Globus pallidus (tissue), 1 donor: ENCODE results near the gene OLA1.
"Not testable (repeated sequence)": the region's sequence is repeated elsewhere in the genome, so short reads cannot be mapped to it uniquely, and the experiment has no call there.

ENCODE experiments used
- DNase-seq: peaks from one replicate; pipeline ENCODE4 v3.0.0-alpha.2; 2015; ENCODE audit warnings: low spot score

The OLA1 gene

GRCh38 chr2:174248187-174248997 is at the start of gene OLA1:
Gene OLA1 (minus strand): TSS chr2:174248532. CDS start chr2:174246815, 1,717 bp downstream.
- peak; percentile 92 for DNase-seq

GRCh38 chr2:174292908-174293307 is 44.6 kb upstream of the OLA1 start:
- no peak for DNase-seq

- DNase-seq: no peak
Measured at GRCh38 chr2:174286172-174286571, 37.8 kb upstream of the OLA1 start.

- DNase-seq: peak; percentile 9
Measured at GRCh38 chr2:174282441-174282840, 34.1 kb upstream of the OLA1 start.

- no peak for DNase-seq
Measured at GRCh38 chr2:174281736-174282135, 33.4 kb upstream of the OLA1 start.

- no peak for DNase-seq
Measured at GRCh38 chr2:174280596-174280995, 32.3 kb upstream of the OLA1 start.

GRCh38 chr2:174270263-174270662 is 21.9 kb upstream of the OLA1 start:
- DNase-seq: not testable (repeated sequence)

GRCh38 chr2:174266288-174266687 is 18.0 kb upstream of the OLA1 start:
- DNase-seq: no peak

- no peak for DNase-seq
Measured at GRCh38 chr2:174263997-174264396, 15.7 kb upstream of the OLA1 start.

- DNase-seq: no peak
Measured at GRCh38 chr2:174259981-174260380, 11.6 kb upstream of the OLA1 start.

- DNase-seq: no peak
Measured at GRCh38 chr2:174254267-174254666, 5.9 kb upstream of the OLA1 start.

- no peak for DNase-seq
Measured at GRCh38 chr2:174248998-174249592, 763 bp upstream of the OLA1 start.

GRCh38 chr2:174247474-174248186 is 702 bp downstream of the OLA1 start:
- no peak for DNase-seq

GRCh38 chr2:174246944-174247381 is 1.4 kb downstream of the OLA1 start:
- no peak for DNase-seq

- not testable (repeated sequence) for DNase-seq
Measured at GRCh38 chr2:174245628-174246027, 2.7 kb downstream of the OLA1 start.

- no peak for DNase-seq
Measured at GRCh38 chr2:174245065-174245464, 3.3 kb downstream of the OLA1 start.

- DNase-seq: no peak
Measured at GRCh38 chr2:174243812-174244211, 4.5 kb downstream of the OLA1 start.

- no peak for DNase-seq
Measured at GRCh38 chr2:174240097-174240496, 8.2 kb downstream of the OLA1 start.

GRCh38 chr2:174236429-174236828 is 11.9 kb downstream of the OLA1 start:
- DNase-seq: no peak

GRCh38 chr2:174235680-174236079 is 12.7 kb downstream of the OLA1 start:
- DNase-seq: no peak

- DNase-seq: no peak
Measured at GRCh38 chr2:174233771-174234275, 14.5 kb downstream of the OLA1 start.

- DNase-seq: no peak
Measured at GRCh38 chr2:174227748-174228147, 20.6 kb downstream of the OLA1 start.
